WTC11 (cell line): ENCODE data around the gene TSPAN31. TPM values are rescaled to one million over a fixed set of nuclear protein-coding genes. Genes with fewer than 3 reads are reported as not detected.

Source experiments
- ATAC-seq: fragments of 200-7000 bp; cut with Tn5 transposase; 2 replicates; pipeline ENCODE4 v1.10.0; 2021; ENCODE audit warnings: mild to moderate bottlenecking, moderate library complexity
- CTCF ChIA-PET: fragments of 300-600 bp; sonication (Branson Sonifier 250); formaldehyde crosslinking; loops from one replicate; lab custom pipeline; 2021; ENCODE audit warnings: antibody characterized with exemption; lab: Charles Lee
- POLR2A ChIA-PET: fragments of 350-600 bp; sonication (Branson Sonifier 250); formaldehyde crosslinking; loops from one replicate; lab custom pipeline; 2021; ENCODE audit warnings: antibody characterized with exemption; lab: Charles Lee
- DNase-seq: peaks from one replicate; pipeline ENCODE4 v3.0.0; 2021; ENCODE audit warnings: low spot score
- H3K27ac Mint-ChIP-seq: 2 replicates; pipeline ENCODE4 v1.8.0; 2021; ENCODE audit warnings: mixed read lengths
- H3K27me3 Mint-ChIP-seq: 2 replicates; pipeline ENCODE4 v1.8.0; 2021; ENCODE audit warnings: low read depth, mild to moderate bottlenecking, moderate library complexity, mixed read lengths
- H3K36me3 Mint-ChIP-seq: 2 replicates; pipeline ENCODE4 v1.8.0; 2021; ENCODE audit warnings: mixed read lengths
- H3K4me1 Mint-ChIP-seq: 2 replicates; pipeline ENCODE4 v1.8.0; 2022; ENCODE audit warnings: mixed read lengths
- H3K4me3 Mint-ChIP-seq: 2 replicates; pipeline ENCODE4 v1.8.0; 2021; ENCODE audit warnings: mild to moderate bottlenecking, moderate library complexity, mixed read lengths
- H3K9me3 Mint-ChIP-seq: 2 replicates; pipeline ENCODE4 v1.8.0; 2021; ENCODE audit warnings: mixed read lengths
- AFF4 ChIP-seq: sonication (generic); formaldehyde crosslinking; IDR thresholded peaks from 2 replicates; pipeline ENCODE4 v1.8.1; 2023; ENCODE audit warnings: mild to moderate bottlenecking, missing genetic modification reagents, borderline replicate concordance
- ATF2 ChIP-seq: sonication (generic); formaldehyde crosslinking; IDR thresholded peaks from 2 replicates; pipeline ENCODE4 v1.8.1; 2022; ENCODE audit warnings: low read depth, missing genetic modification reagents, borderline replicate concordance
- EMX1 ChIP-seq: fragments of 250-450 bp; sonication (Bioruptor Pico); IDR thresholded peaks from 2 replicates; pipeline ENCODE4 v1.8.0; 2021; ENCODE audit warnings: mild to moderate bottlenecking
- FOXJ3 ChIP-seq: sonication (generic); formaldehyde crosslinking; IDR thresholded peaks from 2 replicates; pipeline ENCODE4 v1.9.0; 2021; ENCODE audit warnings: missing genetic modification reagents, mild to moderate bottlenecking, borderline replicate concordance
- HMGA2 ChIP-seq: fragments of 250-450 bp; sonication (Bioruptor Pico); IDR thresholded peaks from 2 replicates; pipeline ENCODE4 v1.4.0; 2021; ENCODE audit warnings: mild to moderate bottlenecking, moderate library complexity
- JAZF1 ChIP-seq: fragments of 250-450 bp; sonication (Bioruptor Pico); IDR thresholded peaks from 2 replicates; pipeline ENCODE4 v1.9.0; 2021; ENCODE audit warnings: moderate library complexity, mild to moderate bottlenecking, inconsistent platforms
- JUN ChIP-seq: sonication (generic); formaldehyde crosslinking; IDR thresholded peaks from 2 replicates; pipeline ENCODE4 v1.8.0; 2023; ENCODE audit warnings: mild to moderate bottlenecking, missing genetic modification reagents
- MAX ChIP-seq: sonication (generic); formaldehyde crosslinking; IDR thresholded peaks from 2 replicates; pipeline ENCODE4 v1.8.0; 2022; ENCODE audit warnings: mild to moderate bottlenecking, missing genetic modification reagents
- NFE2L1 ChIP-seq: sonication (generic); formaldehyde crosslinking; IDR thresholded peaks from 2 replicates; pipeline ENCODE4 v1.8.1; 2023; ENCODE audit warnings: missing genetic modification reagents
- OVOL2 ChIP-seq: fragments of 250-450 bp; sonication (Bioruptor Pico); IDR thresholded peaks from 2 replicates; pipeline ENCODE4 v1.9.0; 2021; ENCODE audit warnings: mild to moderate bottlenecking, borderline replicate concordance
- SMAD4 ChIP-seq: sonication (generic); formaldehyde crosslinking; IDR thresholded peaks from 2 replicates; pipeline ENCODE4 v1.8.0; 2022; ENCODE audit warnings: mild to moderate bottlenecking, missing genetic modification reagents
- ZNF121 ChIP-seq: sonication (generic); formaldehyde crosslinking; IDR thresholded peaks from 2 replicates; pipeline ENCODE4 v1.8.0; 2023; ENCODE audit warnings: missing genetic modification reagents
- ZNF232 ChIP-seq: sonication (generic); formaldehyde crosslinking; IDR thresholded peaks from 2 replicates; pipeline ENCODE4 v1.8.0; 2022; ENCODE audit warnings: mild to moderate bottlenecking, missing genetic modification reagents
- ZNF512 ChIP-seq: sonication (generic); formaldehyde crosslinking; IDR thresholded peaks from 2 replicates; pipeline ENCODE4 v1.8.1; 2022; ENCODE audit warnings: missing genetic modification reagents, borderline replicate concordance
- total RNA-seq: library from RNA; stranded (reverse); gene quantifications from 3 replicates; pipeline ENCODE4 v1.2.3, GENCODE V29; 2021
- TF ChIP-seq, protein P1 (sequence below): sonication (generic); formaldehyde crosslinking; conservative IDR thresholded peaks from 2 replicates; pipeline ENCODE4 v1.8.1; 2023; ENCODE audit warnings: mild to moderate bottlenecking, low read depth, missing genetic modification reagents, moderate library complexity
- TF ChIP-seq, protein P2 (sequence below): sonication (generic); formaldehyde crosslinking; IDR thresholded peaks from 2 replicates; pipeline ENCODE4 v1.8.0; 2022; ENCODE audit warnings: mild to moderate bottlenecking, missing genetic modification reagents
- TF ChIP-seq, protein P3 (sequence below): sonication (generic); formaldehyde crosslinking; IDR thresholded peaks from 2 replicates; pipeline ENCODE4 v1.8.1; 2022; ENCODE audit warnings: low read depth, mild to moderate bottlenecking, moderate library complexity, missing genetic modification reagents, borderline replicate concordance
- TF ChIP-seq, protein P4 (sequence below): sonication (generic); formaldehyde crosslinking; IDR thresholded peaks from 2 replicates; pipeline ENCODE4 v1.8.1; 2022; ENCODE audit warnings: mild to moderate bottlenecking, moderate library complexity, missing genetic modification reagents

Gene TSPAN31
- total RNA-seq, 1 experiment from 2014 or later: 9.9 TPM

DNA sequence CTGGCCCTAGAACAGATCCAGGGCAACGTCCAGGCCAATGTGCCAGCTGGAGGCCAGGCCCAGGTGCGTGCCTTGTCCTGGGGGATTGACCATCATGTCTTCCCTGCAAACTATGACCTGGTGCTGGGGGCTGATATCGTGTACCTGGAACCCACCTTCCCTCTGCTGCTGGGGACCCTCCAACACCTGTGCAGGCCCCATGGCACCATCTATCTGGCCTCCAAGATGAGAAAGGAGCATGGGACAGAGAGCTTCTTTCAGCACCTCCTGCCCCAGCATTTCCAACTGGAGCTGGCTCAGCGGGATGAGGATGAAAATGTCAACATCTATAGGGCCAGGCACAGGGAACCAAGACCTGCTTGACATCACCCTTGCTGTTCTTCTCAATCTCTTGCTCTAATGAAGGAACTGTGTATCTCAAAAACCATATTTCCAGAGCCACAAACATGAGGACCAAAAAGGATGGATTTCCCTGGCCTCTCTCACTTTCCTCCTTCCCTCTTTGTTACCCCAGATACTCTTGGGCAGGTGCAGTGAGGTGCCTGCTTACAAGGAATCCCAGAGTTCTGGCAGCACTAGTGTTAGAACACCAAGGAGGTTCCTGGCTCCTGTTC is 35.6 kb downstream of the TSPAN31 start:
- peaks cover 6% of the 10 kb centered on the region for H3K36me3 Mint-ChIP-seq
- no peak for ATAC-seq
- H3K9me3 Mint-ChIP-seq: no peaks in the 10 kb centered on the region
- H3K4me1 Mint-ChIP-seq: peaks cover 4% of the 10 kb centered on the region; the same call in 1 of the 2 replicates
- no peak overlapping the region for H3K27ac Mint-ChIP-seq
- ChIA-PET POLR2A (interaction anchor here (1.0 kb wide), 1 partner anchor 8 kb away, joined by 5 read pairs; the partner anchor contains the start of genes EEF1AKMT3 and METTL1), CTCF (interaction anchor here (2.2 kb wide), 1 partner anchor 23 kb away, joined by 10 read pairs; no protein-coding TSS in a partner anchor)
- no peak overlapping the region for H3K4me3 Mint-ChIP-seq
- TF ChIP-seq ZNF232 (CRISPR knock-in tag) (no peak), JUN (CRISPR knock-in tag) (no peak), JAZF1 (CRISPR knock-in tag) (no peak), HMGA2 (no peak), MAX (CRISPR knock-in tag) (no peak), OVOL2 (CRISPR knock-in tag) (no peak), ZNF121 (no peak), AFF4 (no peak), ATF2 (CRISPR knock-in tag) (no peak), EMX1 (CRISPR knock-in tag) (no peak), NFE2L1 (CRISPR knock-in tag) (no peak), SMAD4 (no peak), FOXJ3 (CRISPR knock-in tag) (no peak), ZNF512 (CRISPR knock-in tag) (no peak)
- TF ChIP-seq, protein P1, sequence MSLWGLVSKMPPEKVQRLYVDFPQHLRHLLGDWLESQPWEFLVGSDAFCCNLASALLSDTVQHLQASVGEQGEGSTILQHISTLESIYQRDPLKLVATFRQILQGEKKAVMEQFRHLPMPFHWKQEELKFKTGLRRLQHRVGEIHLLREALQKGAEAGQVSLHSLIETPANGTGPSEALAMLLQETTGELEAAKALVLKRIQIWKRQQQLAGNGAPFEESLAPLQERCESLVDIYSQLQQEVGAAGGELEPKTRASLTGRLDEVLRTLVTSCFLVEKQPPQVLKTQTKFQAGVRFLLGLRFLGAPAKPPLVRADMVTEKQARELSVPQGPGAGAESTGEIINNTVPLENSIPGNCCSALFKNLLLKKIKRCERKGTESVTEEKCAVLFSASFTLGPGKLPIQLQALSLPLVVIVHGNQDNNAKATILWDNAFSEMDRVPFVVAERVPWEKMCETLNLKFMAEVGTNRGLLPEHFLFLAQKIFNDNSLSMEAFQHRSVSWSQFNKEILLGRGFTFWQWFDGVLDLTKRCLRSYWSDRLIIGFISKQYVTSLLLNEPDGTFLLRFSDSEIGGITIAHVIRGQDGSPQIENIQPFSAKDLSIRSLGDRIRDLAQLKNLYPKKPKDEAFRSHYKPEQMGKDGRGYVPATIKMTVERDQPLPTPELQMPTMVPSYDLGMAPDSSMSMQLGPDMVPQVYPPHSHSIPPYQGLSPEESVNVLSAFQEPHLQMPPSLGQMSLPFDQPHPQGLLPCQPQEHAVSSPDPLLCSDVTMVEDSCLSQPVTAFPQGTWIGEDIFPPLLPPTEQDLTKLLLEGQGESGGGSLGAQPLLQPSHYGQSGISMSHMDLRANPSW (CRISPR knock-in tag): no peak
- TF ChIP-seq, protein P2, sequence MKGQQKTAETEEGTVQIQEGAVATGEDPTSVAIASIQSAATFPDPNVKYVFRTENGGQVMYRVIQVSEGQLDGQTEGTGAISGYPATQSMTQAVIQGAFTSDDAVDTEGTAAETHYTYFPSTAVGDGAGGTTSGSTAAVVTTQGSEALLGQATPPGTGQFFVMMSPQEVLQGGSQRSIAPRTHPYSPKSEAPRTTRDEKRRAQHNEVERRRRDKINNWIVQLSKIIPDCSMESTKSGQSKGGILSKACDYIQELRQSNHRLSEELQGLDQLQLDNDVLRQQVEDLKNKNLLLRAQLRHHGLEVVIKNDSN (CRISPR knock-in tag): no peak
- TF ChIP-seq, protein P3, sequence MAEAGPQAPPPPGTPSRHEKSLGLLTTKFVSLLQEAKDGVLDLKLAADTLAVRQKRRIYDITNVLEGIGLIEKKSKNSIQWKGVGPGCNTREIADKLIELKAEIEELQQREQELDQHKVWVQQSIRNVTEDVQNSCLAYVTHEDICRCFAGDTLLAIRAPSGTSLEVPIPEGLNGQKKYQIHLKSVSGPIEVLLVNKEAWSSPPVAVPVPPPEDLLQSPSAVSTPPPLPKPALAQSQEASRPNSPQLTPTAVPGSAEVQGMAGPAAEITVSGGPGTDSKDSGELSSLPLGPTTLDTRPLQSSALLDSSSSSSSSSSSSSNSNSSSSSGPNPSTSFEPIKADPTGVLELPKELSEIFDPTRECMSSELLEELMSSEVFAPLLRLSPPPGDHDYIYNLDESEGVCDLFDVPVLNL (CRISPR knock-in tag): no peak
- TF ChIP-seq, protein P4, sequence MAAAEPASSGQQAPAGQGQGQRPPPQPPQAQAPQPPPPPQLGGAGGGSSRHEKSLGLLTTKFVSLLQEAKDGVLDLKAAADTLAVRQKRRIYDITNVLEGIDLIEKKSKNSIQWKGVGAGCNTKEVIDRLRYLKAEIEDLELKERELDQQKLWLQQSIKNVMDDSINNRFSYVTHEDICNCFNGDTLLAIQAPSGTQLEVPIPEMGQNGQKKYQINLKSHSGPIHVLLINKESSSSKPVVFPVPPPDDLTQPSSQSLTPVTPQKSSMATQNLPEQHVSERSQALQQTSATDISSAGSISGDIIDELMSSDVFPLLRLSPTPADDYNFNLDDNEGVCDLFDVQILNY (CRISPR knock-in tag): no peak
- H3K27me3 Mint-ChIP-seq: no peaks in the 10 kb centered on the region
- DNase-seq: no peak
